Endothelial cell (in vitro differentiated cells): ENCODE data around the gene FDX1. TPM values are rescaled to one million over a fixed set of nuclear protein-coding genes. Genes with fewer than 3 reads are reported as not detected.
A peak's percentile ranks its signal among the peaks of the same experiment; 100 is the strongest.

ENCODE experiments used
- DNase-seq: peaks from one replicate; pipeline ENCODE4 v3.0.0; 2021; ENCODE audit warnings: low spot score
- H3K27ac Mint-ChIP-seq: one replicate; pipeline ENCODE4 v1.8.0; 2021; ENCODE audit warnings: mixed read lengths, inconsistent platforms; ENCODE audit not compliant: unreplicated experiment
- H3K27me3 Mint-ChIP-seq: one replicate; pipeline ENCODE4 v1.8.0; 2021; ENCODE audit warnings: mild to moderate bottlenecking, moderate library complexity, mixed read lengths, inconsistent platforms; ENCODE audit not compliant: unreplicated experiment
- H3K36me3 Mint-ChIP-seq: one replicate; pipeline ENCODE4 v1.8.0; 2021; ENCODE audit warnings: mild to moderate bottlenecking, low read depth, mixed read lengths, inconsistent platforms; ENCODE audit not compliant: unreplicated experiment
- H3K4me1 Mint-ChIP-seq: one replicate; pipeline ENCODE4 v1.8.0; 2021; ENCODE audit warnings: mild to moderate bottlenecking, mixed read lengths, inconsistent platforms; ENCODE audit not compliant: unreplicated experiment
- H3K4me3 Mint-ChIP-seq: one replicate; pipeline ENCODE4 v1.8.0; 2021; ENCODE audit warnings: mild to moderate bottlenecking, mixed read lengths, inconsistent platforms; ENCODE audit not compliant: unreplicated experiment
- H3K9me3 Mint-ChIP-seq: one replicate; pipeline ENCODE4 v1.8.0; 2021; ENCODE audit warnings: mixed read lengths, inconsistent platforms; ENCODE audit not compliant: unreplicated experiment
- CTCF ChIP-seq: fragments of 200-600 bp; sonication (generic); IDR thresholded peaks from one replicate; pipeline ENCODE4 v1.5.0; 2021; ENCODE audit warnings: antibody characterized with exemption; ENCODE audit not compliant: unreplicated experiment
- total RNA-seq: library from RNA; stranded (reverse); fragmentation: NEBNext Ultra II Directional; extraction: Animal tissue kit (Norgen Biotek cat#: 25700); gene quantifications from one replicate; pipeline ENCODE4 v1.2.1, GENCODE V29; 2021; ENCODE audit not compliant: unreplicated experiment

FDX1 gene
- total RNA-seq, 1 donor from 2014 or later, result 14.3 TPM

DNA sequence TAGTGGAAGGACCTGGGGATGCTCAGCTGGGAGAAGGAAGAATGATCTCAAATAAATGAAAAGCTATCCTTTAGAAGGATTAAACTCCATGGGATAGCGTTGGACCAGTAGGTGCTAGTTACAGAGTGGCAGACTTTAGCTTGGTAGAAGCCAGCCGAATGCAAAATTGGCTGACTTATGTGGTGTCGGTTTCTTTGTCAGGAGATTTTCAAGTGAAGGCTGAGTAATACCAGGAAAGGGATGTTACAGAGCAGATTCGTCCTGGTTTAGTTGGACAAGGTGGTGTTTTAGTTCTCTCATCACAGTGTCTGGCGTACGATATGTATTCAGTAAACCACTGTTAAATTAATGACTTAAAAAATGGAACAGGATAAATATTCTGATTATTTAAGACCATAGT, 26.0 kb downstream of the FDX1 start:
- no peaks in the 10 kb centered on the region for H3K9me3 Mint-ChIP-seq

GRCh38 chr11:110463153-110463552, 33.4 kb downstream of the FDX1 start:
- no peaks in the 10 kb centered on the region for H3K36me3 Mint-ChIP-seq
- no peaks in the 10 kb centered on the region for H3K27me3 Mint-ChIP-seq
- peak; percentile 64 for DNase-seq
- H3K4me1 Mint-ChIP-seq, result no peaks in the 10 kb centered on the region
- H3K9me3 Mint-ChIP-seq, result no peaks in the 10 kb centered on the region
- H3K27ac Mint-ChIP-seq, result no peak overlapping the region
- peak; percentile 17 for TF ChIP-seq CTCF
- H3K4me3 Mint-ChIP-seq, result no peak overlapping the region

More for the DNA sequence above, 26.0 kb downstream of the FDX1 start:
- Mint-ChIP-seq H3K27ac (no peak overlapping the region), H3K4me1 (no peaks in the 10 kb centered on the region), H3K4me3 (no peak overlapping the region), H3K36me3 (no peaks in the 10 kb centered on the region), H3K27me3 (no peaks in the 10 kb centered on the region)
- TF ChIP-seq CTCF, result no peak
- DNase-seq, result no peak

GRCh38 chr11:110465231-110465630, 35.5 kb downstream of the FDX1 start:
- no peaks in the 10 kb centered on the region for H3K36me3 Mint-ChIP-seq
- no peak for DNase-seq
- H3K4me3 Mint-ChIP-seq, result no peak overlapping the region
- no peak overlapping the region for H3K27ac Mint-ChIP-seq
- H3K27me3 Mint-ChIP-seq, result no peaks in the 10 kb centered on the region
- TF ChIP-seq CTCF, result no peak
- no peaks in the 10 kb centered on the region for H3K9me3 Mint-ChIP-seq
- H3K4me1 Mint-ChIP-seq, result no peaks in the 10 kb centered on the region

DNA sequence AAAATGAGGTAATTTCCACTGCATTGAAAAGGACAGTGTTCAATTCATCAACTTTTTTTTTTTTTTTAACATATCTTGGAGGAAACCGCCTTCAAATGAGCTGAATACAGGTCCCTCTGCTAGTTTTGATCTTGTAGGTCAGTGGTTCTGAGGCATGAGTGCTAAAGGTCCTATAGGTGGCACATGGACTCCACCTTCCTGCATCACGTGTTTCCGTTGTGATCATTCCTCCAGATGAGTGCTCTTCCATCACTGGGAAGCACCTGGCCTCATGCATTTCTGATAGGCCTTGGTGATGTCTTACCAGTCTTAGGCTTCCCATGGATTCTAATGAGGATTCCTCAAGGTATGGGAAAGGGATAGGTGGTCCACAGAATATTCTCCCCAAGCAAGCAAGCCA, 37.8 kb downstream of the FDX1 start:
- H3K4me3 Mint-ChIP-seq, result no peak overlapping the region
- H3K36me3 Mint-ChIP-seq, result no peaks in the 10 kb centered on the region
- no peak overlapping the region for H3K27ac Mint-ChIP-seq
- no peaks in the 10 kb centered on the region for H3K27me3 Mint-ChIP-seq
- H3K9me3 Mint-ChIP-seq, result no peaks in the 10 kb centered on the region
- no peak for DNase-seq
- TF ChIP-seq CTCF, result no peak
- H3K4me1 Mint-ChIP-seq, result no peaks in the 10 kb centered on the region

DNA sequence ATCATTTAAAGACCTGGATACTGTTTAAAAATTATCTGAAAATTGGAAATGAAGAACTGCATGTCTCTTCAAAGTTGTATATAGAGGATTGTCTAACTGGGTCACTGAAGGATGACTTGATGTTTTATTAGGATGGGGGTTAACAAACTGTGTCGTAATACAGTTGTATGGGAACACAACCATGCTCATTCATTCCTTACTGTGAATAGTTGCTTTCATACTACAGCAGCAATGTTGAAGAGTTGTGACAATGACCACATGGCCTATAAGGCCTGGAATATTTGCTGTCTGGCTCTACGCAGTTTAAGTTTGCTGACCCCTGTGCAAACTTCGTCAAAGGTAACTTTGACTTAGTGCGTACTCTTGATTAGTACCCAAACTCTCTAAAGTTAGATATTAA, 38.4 kb downstream of the FDX1 start:
- Mint-ChIP-seq H3K9me3 (no peaks in the 10 kb centered on the region), H3K4me3 (no peak overlapping the region), H3K36me3 (no peaks in the 10 kb centered on the region), H3K27ac (no peak overlapping the region), H3K4me1 (no peaks in the 10 kb centered on the region), H3K27me3 (no peaks in the 10 kb centered on the region)
- no peak for TF ChIP-seq CTCF
- DNase-seq, result no peak
